HL-60 (cell line): Measurements from ENCODE around the gene LRRIQ4.
A peak's percentile ranks its signal among the peaks of the same experiment; 100 is the strongest.

Experiments used
- DNase-seq, 2 experiments: peaks; one replicate each; pipeline ENCODE4 v3.0.0-alpha.2; 2010 to 2020; ENCODE audit warnings: low read depth in 1 of 2, low spot score in 1 of 2
- H3K27ac ChIP-seq: fragments of 250-450 bp; sonication (Bioruptor Pico); replicated peaks from 2 replicates; pipeline ENCODE4 v1.5.1; 2020; ENCODE audit warnings: mild to moderate bottlenecking, moderate library complexity
- H3K27me3 ChIP-seq: fragments of 250-450 bp; sonication (Bioruptor Pico); 2 replicates; pipeline ENCODE4 v1.5.1; 2021; ENCODE audit warnings: mild to moderate bottlenecking, moderate library complexity; ENCODE audit not compliant: insufficient read depth, poor library complexity, severe bottlenecking
- H3K4me3 ChIP-seq: replicated peaks from 2 replicates; pipeline ENCODE4 v1.5.1; 2011; ENCODE audit warnings: mild to moderate bottlenecking, control low read depth, low read length; ENCODE audit not compliant: insufficient read depth
- CTCF ChIP-seq: IDR thresholded peaks from one replicate; pipeline ENCODE4 v1.5.1; 2011; ENCODE audit warnings: low read length, control low read depth, inconsistent platforms; ENCODE audit not compliant: insufficient read depth
- GABPA ChIP-seq: IDR thresholded peaks from 2 replicates; pipeline ENCODE4 v1.6.1; 2012; ENCODE audit warnings: low read depth
- POLR2AphosphoS5 ChIP-seq: IDR thresholded peaks from 2 replicates; pipeline ENCODE4 v1.6.1; 2012; ENCODE audit warnings: low read depth
- REST ChIP-seq: IDR thresholded peaks from 2 replicates; pipeline ENCODE4 v1.6.1; 2012; ENCODE audit warnings: low read depth; ENCODE audit not compliant: insufficient replicate concordance
- SPI1 ChIP-seq: IDR thresholded peaks from 2 replicates; pipeline ENCODE4 v1.6.1; 2012; ENCODE audit warnings: low read depth, mild to moderate bottlenecking, borderline replicate concordance

Gene LRRIQ4

GRCh38 chr3:169825316-169825715, 12.6 kb downstream of the LRRIQ4 start:
- no peak for DNase-seq
- TF ChIP-seq SPI1 (no peak), POLR2AphosphoS5 (no peak)
- no peak overlapping the region for H3K4me3 ChIP-seq
- H3K27ac ChIP-seq, result no peak overlapping the region
- no peaks in the 10 kb centered on the region for H3K27me3 ChIP-seq

- H3K4me3 ChIP-seq, result no peak overlapping the region
- peak in 1 of 2 experiments; percentile 70 for DNase-seq
- no peak overlapping the region for H3K27ac ChIP-seq
- H3K27me3 ChIP-seq, result no peaks in the 10 kb centered on the region
- TF ChIP-seq GABPA (no peak), POLR2AphosphoS5 (no peak), SPI1 (no peak; the same call in 1 of the 2 replicates), CTCF (no peak), REST (no peak)
Measured at GRCh38 chr3:169827712-169828111, 15.0 kb downstream of the LRRIQ4 start.

- no peak for DNase-seq
- H3K27ac ChIP-seq, result no peak overlapping the region
- H3K27me3 ChIP-seq, result no peaks in the 10 kb centered on the region
- no peak for TF ChIP-seq CTCF
- TF ChIP-seq SPI1, result no peak
- TF ChIP-seq POLR2AphosphoS5, result no peak
- TF ChIP-seq GABPA, result no peak
- H3K4me3 ChIP-seq, result no peak overlapping the region
Measured at GRCh38 chr3:169835533-169835932, 22.9 kb downstream of the LRRIQ4 start.

- Histone ChIP-seq H3K27me3 (no peaks in the 10 kb centered on the region), H3K4me3 (no peak overlapping the region), H3K27ac (no peak overlapping the region)
- no peak for DNase-seq
- TF ChIP-seq REST, result no peak
- TF ChIP-seq POLR2AphosphoS5, result no peak
- TF ChIP-seq GABPA, result no peak
- TF ChIP-seq CTCF, result no peak
Measured at GRCh38 chr3:169836078-169836941, 23.6 kb downstream of the LRRIQ4 start.
